Neural progenitor cell (in vitro differentiated cells): ENCODE measurements around the gene LILRA6. TPM values are rescaled to one million over a fixed set of nuclear protein-coding genes. Genes with fewer than 3 reads are reported as not detected.
"Not testable (repeated sequence)": the region's sequence is repeated elsewhere in the genome, so short reads cannot be mapped to it uniquely, and the experiment has no call there.

Experiments used
- DNase-seq: peaks from one replicate; pipeline ENCODE4 v3.0.0-alpha.2; 2016; ENCODE audit warnings: low spot score
- H2AFZ ChIP-seq: fragments of 200-600 bp; sonication (generic); replicated peaks from 2 replicates; pipeline ENCODE4 v1.6.1; 2016; ENCODE audit warnings: antibody characterized with exemption
- H3F3A ChIP-seq: fragments of 200-600 bp; sonication (generic); 2 replicates; pipeline ENCODE4 v1.6.1; 2016; ENCODE audit warnings: antibody characterized with exemption, low read depth
- H3K27ac ChIP-seq: fragments of 200-600 bp; sonication (generic); 2 replicates; pipeline ENCODE4 v1.5.1; 2016; ENCODE audit warnings: mild to moderate bottlenecking
- H3K27me3 ChIP-seq: fragments of 200-600 bp; sonication (generic); 2 replicates; pipeline ENCODE4 v1.6.1; 2016; ENCODE audit warnings: mild to moderate bottlenecking, moderate library complexity
- H3K36me3 ChIP-seq: fragments of 200-600 bp; sonication (generic); 2 replicates; pipeline ENCODE4 v1.5.1; 2016
- H3K4me1 ChIP-seq: fragments of 200-600 bp; sonication (generic); 2 replicates; pipeline ENCODE4 v1.6.1; 2016; ENCODE audit warnings: mixed run types
- H3K4me2 ChIP-seq: fragments of 200-600 bp; sonication (generic); 2 replicates; pipeline ENCODE4 v1.6.1; 2016
- H3K4me3 ChIP-seq: fragments of 200-600 bp; sonication (generic); 2 replicates; pipeline ENCODE4 v1.5.1; 2016
- H3K79me2 ChIP-seq: fragments of 200-600 bp; sonication (generic); 2 replicates; pipeline ENCODE4 v1.6.1; 2016; ENCODE audit warnings: low read depth
- H3K9ac ChIP-seq: fragments of 200-600 bp; sonication (generic); 2 replicates; pipeline ENCODE4 v1.6.1; 2016
- H3K9me3 ChIP-seq: fragments of 200-600 bp; sonication (generic); 2 replicates; pipeline ENCODE4 v1.5.1; 2016; ENCODE audit warnings: low read depth
- H4K20me1 ChIP-seq: fragments of 200-600 bp; sonication (generic); 2 replicates; pipeline ENCODE4 v1.6.1; 2016; ENCODE audit warnings: low read depth
- H3K27ac Mint-ChIP-seq: 3 replicates; pipeline ENCODE4 v1.8.0; 2021; ENCODE audit warnings: mixed read lengths
- H3K27me3 Mint-ChIP-seq: 2 replicates; pipeline ENCODE4 v1.8.0; 2022; ENCODE audit warnings: low read depth, mild to moderate bottlenecking, inconsistent platforms, moderate library complexity, mixed read lengths; ENCODE audit not compliant: insufficient read depth
- H3K36me3 Mint-ChIP-seq: 3 replicates; pipeline ENCODE4 v1.8.0; 2021; ENCODE audit warnings: mixed read lengths
- H3K4me1 Mint-ChIP-seq: 3 replicates; pipeline ENCODE4 v1.8.0; 2021; ENCODE audit warnings: mixed read lengths
- H3K4me3 Mint-ChIP-seq: 3 replicates; pipeline ENCODE4 v1.8.0; 2021; ENCODE audit warnings: mild to moderate bottlenecking, moderate library complexity, mixed read lengths
- H3K9me3 Mint-ChIP-seq: 3 replicates; pipeline ENCODE4 v1.8.0; 2020; ENCODE audit warnings: mixed read lengths
- CTCF ChIP-seq: fragments of 200-600 bp; sonication (generic); IDR thresholded peaks from 2 replicates; pipeline ENCODE4 v1.5.1; 2017; ENCODE audit warnings: antibody characterized with exemption, mild to moderate bottlenecking
- EZH2 ChIP-seq: fragments of 200-600 bp; sonication (generic); IDR thresholded peaks from 2 replicates; pipeline ENCODE4 v1.6.1; 2017; ENCODE audit warnings: antibody characterized with exemption, mild to moderate bottlenecking, moderate library complexity
- EZH2phosphoT487 ChIP-seq: fragments of 200-600 bp; sonication (generic); IDR thresholded peaks from 2 replicates; pipeline ENCODE4 v1.6.1; 2017; ENCODE audit warnings: antibody characterized with exemption
- total RNA-seq: library from RNA; depleted of rRNA; stranded (reverse); fragments of >200 nt; gene quantifications from 2 replicates; pipeline ENCODE4 v1.2.3, GENCODE V29; 2015; ENCODE audit warnings: low replicate concordance

The LILRA6 gene
- total RNA-seq, 1 donor from 2014 or later, result not detected

DNA sequence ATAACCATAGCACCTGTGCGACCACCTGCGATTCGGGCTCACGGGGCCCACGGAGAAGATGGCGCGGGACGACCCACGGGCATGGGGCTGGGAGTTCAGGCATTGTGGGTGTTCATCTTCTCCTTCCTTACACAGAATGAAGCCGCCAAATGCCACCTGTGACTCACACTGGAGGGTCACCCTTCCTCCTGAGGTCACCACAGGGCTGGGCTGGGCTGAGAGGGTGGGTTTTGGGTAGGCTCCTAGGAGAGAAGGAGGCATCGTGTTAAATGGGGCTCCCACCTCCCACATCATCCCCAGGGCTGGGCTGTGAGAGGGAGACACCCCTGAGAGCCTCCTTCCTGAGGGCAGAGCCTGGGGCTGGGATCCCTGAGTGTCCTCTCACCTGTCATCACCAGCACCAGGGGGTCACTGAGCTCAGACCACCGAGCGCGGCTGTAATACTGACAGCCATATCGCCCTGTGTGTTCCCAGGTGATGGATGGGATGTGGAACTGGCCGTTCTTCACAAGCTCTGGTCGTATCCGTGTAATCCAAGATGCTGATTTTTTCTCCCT lies 36.9 kb upstream of the LILRA6 start:
- Histone ChIP-seq H3K36me3 (no peaks in the 10 kb centered on the region), H3K9me3 (no peaks in the 10 kb centered on the region), H3K4me2 (no peak overlapping the region), H3K9ac (no peak overlapping the region), H3K4me1 (no peaks in the 10 kb centered on the region), H3K27me3 (peaks cover 6% of the 10 kb centered on the region), H2AFZ (no peak overlapping the region), H3K27ac (no peak overlapping the region), H3K4me3 (no peak overlapping the region), H3F3A (no peaks in the 10 kb centered on the region), H4K20me1 (no peaks in the 10 kb centered on the region), H3K79me2 (no peaks in the 10 kb centered on the region)
- Mint-ChIP-seq H3K4me1 (no peaks in the 10 kb centered on the region), H3K9me3 (no peaks in the 10 kb centered on the region), H3K27me3 (peaks cover 6% of the 10 kb centered on the region), H3K4me3 (no peak overlapping the region), H3K27ac (no peak overlapping the region), H3K36me3 (no peaks in the 10 kb centered on the region)
- TF ChIP-seq EZH2, result no peak
- no peak for DNase-seq

DNA sequence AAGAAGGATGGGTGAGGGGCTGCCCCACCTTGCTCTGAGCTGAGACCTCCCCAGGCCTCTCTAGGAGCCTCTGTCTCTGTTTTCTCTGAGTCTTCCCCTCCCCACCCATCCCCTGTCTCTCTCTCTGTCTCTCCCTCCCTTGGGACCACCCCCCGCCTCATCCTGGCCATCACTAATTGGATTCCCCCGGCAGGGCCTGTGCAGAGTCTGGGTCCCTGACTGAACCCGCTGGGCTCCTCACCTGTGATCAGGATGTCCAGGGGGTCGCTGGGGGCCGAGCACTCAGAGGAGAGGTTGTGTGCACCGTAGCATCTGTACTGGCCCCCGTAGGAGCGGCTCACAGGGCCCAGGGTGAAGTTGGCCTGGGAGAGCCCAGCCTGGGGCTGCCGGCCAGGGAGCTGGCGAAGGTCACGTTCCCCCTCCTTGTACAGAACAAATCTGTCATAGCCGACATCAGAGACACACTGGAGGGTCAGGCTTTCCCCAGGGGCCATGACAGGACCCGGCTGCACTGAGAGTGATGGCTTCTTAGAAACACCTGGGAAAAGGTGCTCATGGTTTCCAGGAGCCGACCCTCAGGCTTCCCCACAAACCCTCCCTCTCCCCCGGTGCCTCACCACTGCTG lies 36.1 kb upstream of the LILRA6 start:
- DNase-seq, H3K4me2 ChIP-seq, H3K27me3 Mint-ChIP-seq, H3K9me3 Mint-ChIP-seq, H3K4me1 Mint-ChIP-seq, H3K36me3 Mint-ChIP-seq, H4K20me1 ChIP-seq, H3K36me3 ChIP-seq, H3K9ac ChIP-seq, H3K4me3 Mint-ChIP-seq, H3K4me1 ChIP-seq, H3K27ac ChIP-seq, H3K4me3 ChIP-seq, H3K27ac Mint-ChIP-seq, H3K27me3 ChIP-seq, H3F3A ChIP-seq, H3K9me3 ChIP-seq, H3K79me2 ChIP-seq, H2AFZ ChIP-seq: not testable (repeated sequence)

DNA sequence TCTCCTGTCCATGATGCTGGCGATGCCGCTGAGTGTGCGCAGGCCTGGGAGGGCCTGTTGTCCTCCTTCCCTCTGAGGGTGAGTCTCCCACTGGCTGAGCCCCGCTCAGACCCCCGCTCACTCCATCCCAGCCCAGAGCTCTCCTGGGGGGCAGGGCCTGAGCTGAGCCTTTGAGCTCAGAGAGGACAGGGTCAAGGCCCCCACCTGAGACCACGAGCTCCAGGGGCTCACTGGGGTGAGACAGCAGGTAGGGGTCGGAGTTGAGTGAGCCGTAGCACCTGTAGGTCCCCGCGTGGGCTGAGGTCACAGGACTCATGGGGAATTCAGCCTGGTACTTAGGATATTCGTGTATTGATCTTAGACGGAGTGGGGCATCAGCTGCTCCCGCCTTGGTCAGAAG lies 35.5 kb upstream of the LILRA6 start:
- not testable (repeated sequence) for H3K9me3 ChIP-seq, H3F3A ChIP-seq, H3K9ac ChIP-seq, H3K4me3 ChIP-seq, H2AFZ ChIP-seq, H3K4me1 Mint-ChIP-seq, H3K36me3 ChIP-seq, DNase-seq, H4K20me1 ChIP-seq, H3K27me3 Mint-ChIP-seq, H3K27ac Mint-ChIP-seq, H3K4me1 ChIP-seq, H3K4me2 ChIP-seq, H3K4me3 Mint-ChIP-seq, H3K9me3 Mint-ChIP-seq, H3K79me2 ChIP-seq, H3K36me3 Mint-ChIP-seq, H3K27ac ChIP-seq
- H3K27me3 ChIP-seq, result peaks cover 11% of the 10 kb centered on the region

- H4K20me1 ChIP-seq, H3K4me3 Mint-ChIP-seq, H3K9ac ChIP-seq, H3K27me3 ChIP-seq, H3K27me3 Mint-ChIP-seq, H3F3A ChIP-seq, H3K36me3 ChIP-seq, H3K9me3 ChIP-seq, H3K4me3 ChIP-seq, H2AFZ ChIP-seq, H3K27ac Mint-ChIP-seq, H3K36me3 Mint-ChIP-seq, H3K79me2 ChIP-seq, DNase-seq, H3K9me3 Mint-ChIP-seq, H3K4me1 ChIP-seq, H3K4me2 ChIP-seq, H3K27ac ChIP-seq, H3K4me1 Mint-ChIP-seq: not testable (repeated sequence)
These were observed 34.6 kb upstream of the LILRA6 start for GRCh38 chr19:54277111-54277615.

DNA sequence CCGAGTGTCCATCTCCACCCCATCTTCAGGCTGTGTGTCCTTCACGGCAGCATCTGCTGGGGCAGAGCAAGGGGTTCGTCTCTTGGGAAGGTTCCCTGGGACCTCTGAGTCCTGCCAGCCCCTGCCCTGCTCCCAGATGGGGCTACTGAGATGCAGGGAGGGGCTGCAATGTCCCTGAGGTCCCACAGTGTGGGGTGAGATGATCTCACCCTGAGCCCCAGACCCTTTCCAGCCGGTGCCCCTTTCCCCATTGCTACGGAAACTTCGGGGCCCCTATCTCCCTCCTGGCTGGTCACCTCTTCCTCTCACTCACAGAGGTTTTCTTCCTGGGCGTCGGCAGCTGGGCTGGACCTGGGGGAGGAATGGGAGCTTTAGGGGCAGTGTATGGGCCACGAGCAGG lies 33.4 kb upstream of the LILRA6 start:
- H3K4me1 ChIP-seq, result no peaks in the 10 kb centered on the region
- Mint-ChIP-seq H3K27me3 (peaks cover 7% of the 10 kb centered on the region), H3K4me1 (no peaks in the 10 kb centered on the region), H3K9me3 (no peaks in the 10 kb centered on the region), H3K36me3 (no peaks in the 10 kb centered on the region), H3K27ac (no peak overlapping the region), H3K4me3 (no peak overlapping the region)
- H2AFZ ChIP-seq, result no peak overlapping the region
- no peak overlapping the region for H3K4me2 ChIP-seq
- H3K4me3 ChIP-seq, result no peak overlapping the region
- no peaks in the 10 kb centered on the region for H4K20me1 ChIP-seq
- peaks cover 5% of the 10 kb centered on the region for H3K27me3 ChIP-seq
- H3K27ac ChIP-seq, result no peak overlapping the region
- no peak overlapping the region for H3K9ac ChIP-seq
- DNase-seq, result no peak
- H3K36me3 ChIP-seq, result no peaks in the 10 kb centered on the region
- H3F3A ChIP-seq, result no peaks in the 10 kb centered on the region
- TF ChIP-seq EZH2, result no peak
- TF ChIP-seq EZH2phosphoT487, result no peak
- no peak for TF ChIP-seq CTCF
- H3K79me2 ChIP-seq, result no peaks in the 10 kb centered on the region
- no peaks in the 10 kb centered on the region for H3K9me3 ChIP-seq

DNA sequence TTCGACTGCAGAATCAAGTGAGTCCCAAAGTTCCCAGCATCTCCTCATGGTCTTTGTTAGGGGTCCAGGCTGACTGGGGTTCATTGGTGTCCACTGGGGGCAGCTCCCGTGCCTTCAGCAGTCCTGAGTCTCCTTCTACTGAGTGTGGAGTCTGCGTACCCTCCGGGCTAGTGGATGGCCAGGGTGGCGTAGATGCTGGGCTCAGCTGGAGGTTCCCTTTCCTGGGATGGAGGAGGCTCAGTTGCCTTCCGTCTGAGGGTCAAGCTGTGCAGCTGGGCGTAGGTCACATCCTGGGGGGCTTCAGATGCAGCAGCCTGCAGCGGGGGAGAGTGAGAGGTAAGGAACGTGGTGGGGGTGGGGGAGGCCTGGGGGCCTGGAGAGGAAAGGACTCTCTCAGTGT lies 31.9 kb upstream of the LILRA6 start:
- H3K36me3 ChIP-seq, H3K4me1 Mint-ChIP-seq, H3K27ac ChIP-seq, H3K27me3 Mint-ChIP-seq, H3K79me2 ChIP-seq, H4K20me1 ChIP-seq, H3K9ac ChIP-seq, H3K4me2 ChIP-seq, H3K4me3 Mint-ChIP-seq, H3K9me3 ChIP-seq, H3F3A ChIP-seq, H2AFZ ChIP-seq, H3K36me3 Mint-ChIP-seq, H3K27ac Mint-ChIP-seq, H3K4me1 ChIP-seq, DNase-seq, H3K4me3 ChIP-seq, H3K9me3 Mint-ChIP-seq: not testable (repeated sequence)
- peaks cover 17% of the 10 kb centered on the region for H3K27me3 ChIP-seq
